Daoy (cell line): Measurements from ENCODE around the gene SART3. TPM values are rescaled to one million over a fixed set of nuclear protein-coding genes. Genes with fewer than 3 reads are reported as not detected.
A peak's percentile ranks its signal among the peaks of the same experiment; 100 is the strongest.
"Not testable (repeated sequence)": the region's sequence is repeated elsewhere in the genome, so short reads cannot be mapped to it uniquely, and the experiment has no call there.

Experiments
- DNase-seq: peaks from one replicate; pipeline ENCODE4 v3.0.0-alpha.2; 2015; ENCODE audit warnings: low read depth
- total RNA-seq: library from RNA; depleted of rRNA; stranded (reverse); fragments of >200 nt; shearing (Covaris generic); gene quantifications from 2 replicates; pipeline ENCODE4 v1.2.3, GENCODE V29; 2014

SART3 gene
- total RNA-seq, 1 experiment from 2014 or later, result 75.9 TPM

GRCh38 chr12:108518716-108519496 lies 42.1 kb downstream of the SART3 start:
- DNase-seq, result no peak

- no peak for DNase-seq
Observed at GRCh38 chr12:108518101-108518715, 42.8 kb downstream of the SART3 start.

- DNase-seq, result no peak
Observed at GRCh38 chr12:108517288-108518100, 43.5 kb downstream of the SART3 start.

- peak; percentile 24 for DNase-seq
Observed at GRCh38 chr12:108516511-108517275, 44.3 kb downstream of the SART3 start.

- peak; percentile 15 for DNase-seq
Observed at GRCh38 chr12:108515916-108516315, 45.1 kb downstream of the SART3 start.

- peak; percentile 100 for DNase-seq
Observed at GRCh38 chr12:108514973-108515814, 45.8 kb downstream of the SART3 start, which contains the start of gene FICD. FICD (plus strand) TSS chr12:108515277; CDS start chr12:108516973, 1,696 bp downstream.

GRCh38 chr12:108514468-108514972 lies 46.5 kb downstream of the SART3 start:
- no peak for DNase-seq

- peak; percentile 74 for DNase-seq
Observed at GRCh38 chr12:108511633-108512540, 49.1 kb downstream of the SART3 start.

GRCh38 chr12:108510836-108511235 lies 50.1 kb downstream of the SART3 start:
- DNase-seq, result no peak

- DNase-seq, result no peak
Observed at GRCh38 chr12:108509806-108510205, 51.2 kb downstream of the SART3 start.

- DNase-seq, result peak; percentile 75
Observed at GRCh38 chr12:108507971-108508642, 52.9 kb downstream of the SART3 start.

GRCh38 chr12:108505129-108505528 lies 55.8 kb downstream of the SART3 start:
- no peak for DNase-seq

- no peak for DNase-seq
Observed at GRCh38 chr12:108502922-108503321, 58.1 kb downstream of the SART3 start.

GRCh38 chr12:108498136-108498535 lies 62.8 kb downstream of the SART3 start:
- DNase-seq, result peak; percentile 51

GRCh38 chr12:108495823-108496579 lies 65.0 kb downstream of the SART3 start:
- DNase-seq, result no peak

- peak; percentile 66 for DNase-seq
Observed at GRCh38 chr12:108495054-108495453, 65.9 kb downstream of the SART3 start.

GRCh38 chr12:108491256-108491655 lies 69.7 kb downstream of the SART3 start:
- no peak for DNase-seq

- DNase-seq, result not testable (repeated sequence)
Observed at GRCh38 chr12:108487029-108487428, 73.9 kb downstream of the SART3 start.
